H1 (cell line): Measurements from ENCODE around the gene STAT4. TPM values are rescaled to one million over a fixed set of nuclear protein-coding genes. Genes with fewer than 3 reads are reported as not detected.

Experiments
- CTCF ChIA-PET: fragments of 300-600 bp; sonication (Branson Sonifier 250); formaldehyde crosslinking; loops from one replicate; lab custom pipeline; 2021; ENCODE audit not compliant: partially characterized antibody; lab: Charles Lee
- POLR2A ChIA-PET: fragments of 300-600 bp; sonication (Branson Sonifier 250); formaldehyde crosslinking; loops from one replicate; lab custom pipeline; 2021; ENCODE audit warnings: inconsistent platforms; ENCODE audit not compliant: partially characterized antibody; lab: Charles Lee
- DNase-seq, 2 experiments: peaks; one replicate each; pipeline versions ENCODE4 v3.0.0 to v3.0.0-alpha.2; 2010 to 2022; ENCODE audit warnings: low spot score in 2 of 2, low read depth in 1 of 2, mixed read lengths in 1 of 2
- FAIRE-seq: peaks from 2 replicates; lab custom pipeline; 2011; peaks lifted over from hg19 to GRCh38; lab: Jason Lieb, UNC
- H2AFZ ChIP-seq: 2 replicates; pipeline ENCODE4 v1.8.1; 2012; ENCODE audit warnings: low read length, inconsistent platforms
- H2AK5ac ChIP-seq: 2 replicates; pipeline ENCODE4 v1.6.1; 2013; ENCODE audit warnings: low read depth, low read length
- H2BK120ac ChIP-seq: replicated peaks from 2 replicates; pipeline ENCODE3; 2013; ENCODE audit warnings: low read depth, low read length, inconsistent platforms
- H2BK12ac ChIP-seq: 2 replicates; pipeline ENCODE4 v1.6.1; 2013; ENCODE audit warnings: low read depth, low read length
- H2BK15ac ChIP-seq: 2 replicates; pipeline ENCODE4 v1.6.1; 2013; ENCODE audit warnings: low read length
- H2BK20ac ChIP-seq: 2 replicates; pipeline ENCODE4 v1.6.1; 2013; ENCODE audit warnings: low read length
- H2BK5ac ChIP-seq: 2 replicates; pipeline ENCODE4 v1.6.1; 2013; ENCODE audit warnings: low read depth, low read length
- H3K14ac ChIP-seq: 2 replicates; pipeline ENCODE4 v1.6.1; 2013; ENCODE audit warnings: inconsistent platforms; ENCODE audit not compliant: insufficient read length
- H3K18ac ChIP-seq: 2 replicates; pipeline ENCODE4 v1.6.1; 2013; ENCODE audit warnings: low read length; ENCODE audit errors: extremely low read depth
- H3K23ac ChIP-seq: 2 replicates; pipeline ENCODE4 v1.6.1; 2013; ENCODE audit warnings: inconsistent platforms; ENCODE audit not compliant: insufficient read length
- H3K23me2 ChIP-seq: 2 replicates; pipeline ENCODE4 v1.6.1; 2013; ENCODE audit warnings: low read depth, low read length
- H3K27ac ChIP-seq: 2 replicates; pipeline ENCODE4 v1.6.1; 2011; ENCODE audit warnings: low read depth, low read length, inconsistent platforms
- H3K27me3 ChIP-seq, 4 experiments: replicated peaks in 1 of 4; 1 replicate in 1 of 4; 2 replicates in 3 of 4; pipeline versions ENCODE4 v1.6.1 to v1.8.1; 2011 to 2013; ENCODE audit warnings: low read length in 3 of 4, mild to moderate bottlenecking in 3 of 4, inconsistent platforms in 2 of 4, mixed read lengths in 2 of 4, moderate library complexity in 1 of 4; ENCODE audit not compliant: control insufficient read depth in 3 of 4, insufficient read depth in 3 of 4; ENCODE audit errors: extremely low read depth in 1 of 4
- H3K36me3 ChIP-seq, 4 experiments: 2 replicates each; pipeline versions ENCODE4 v1.6.1 to v1.8.1; 2011 to 2013; ENCODE audit warnings: mild to moderate bottlenecking in 4 of 4, low read length in 3 of 4, moderate library complexity in 2 of 4, control low read depth in 1 of 4, inconsistent platforms in 1 of 4; ENCODE audit not compliant: insufficient read depth in 4 of 4, control insufficient read depth in 2 of 4
- H3K4ac ChIP-seq: replicated peaks from 2 replicates; pipeline ENCODE3; 2013; ENCODE audit warnings: low read length, low read depth, mixed read lengths, inconsistent platforms; ENCODE audit not compliant: insufficient read length
- H3K4me1 ChIP-seq, 4 experiments: replicated peaks in 1 of 4; 1 replicate in 1 of 4; 2 replicates in 3 of 4; pipeline versions ENCODE4 v1.6.1 to v1.8.1; 2011 to 2013; ENCODE audit warnings: low read length in 3 of 4, inconsistent platforms in 2 of 4, mixed read lengths in 1 of 4; ENCODE audit not compliant: insufficient read depth in 4 of 4, control insufficient read depth in 3 of 4
- H3K4me2 ChIP-seq, 2 experiments: 2 replicates each; pipeline versions ENCODE4 v1.6.1 to v1.8.1; 2011 to 2013; ENCODE audit warnings: low read depth in 2 of 2, low read length in 2 of 2, control low read depth in 1 of 2, inconsistent platforms in 1 of 2, mild to moderate bottlenecking in 1 of 2; ENCODE audit not compliant: insufficient read depth in 1 of 2
- H3K4me3 ChIP-seq, 4 experiments: fragments of 200-600, 300-600 bp in 1 of 4; sonication (generic), shearing (Covaris generic), sonication (Bioruptor Twin) in 1 of 4; 2 replicates each; pipeline versions ENCODE4 v1.5.1 to v1.8.1; 2011 to 2016; ENCODE audit warnings: low read length in 4 of 4, low read depth in 3 of 4, control low read depth in 2 of 4, inconsistent platforms in 2 of 4, mild to moderate bottlenecking in 2 of 4, mixed read lengths in 1 of 4, moderate library complexity in 1 of 4; ENCODE audit not compliant: insufficient read depth in 2 of 4; ENCODE audit errors: extremely low read depth in 1 of 4
- H3K56ac ChIP-seq: replicated peaks from 2 replicates; pipeline ENCODE3; 2013; ENCODE audit warnings: low read depth, mild to moderate bottlenecking, mixed read lengths, low read length, inconsistent platforms; ENCODE audit not compliant: insufficient read length
- H3K79me1 ChIP-seq: 2 replicates; pipeline ENCODE4 v1.6.1; 2013; ENCODE audit warnings: low read depth, low read length, control low read depth
- H3K79me2 ChIP-seq, 2 experiments: 2 replicates each; pipeline versions ENCODE4 v1.6.1 to v1.8.1; 2012 to 2013; ENCODE audit warnings: low read length in 2 of 2, mild to moderate bottlenecking in 2 of 2, inconsistent platforms in 1 of 2; ENCODE audit not compliant: insufficient read depth in 2 of 2, control insufficient read depth in 1 of 2
- H3K9ac ChIP-seq, 4 experiments: replicated peaks in 1 of 4; 1 replicate in 1 of 4; 2 replicates in 3 of 4; pipeline versions ENCODE4 v1.6.1 to v1.8.1; 2011 to 2013; ENCODE audit warnings: low read depth in 3 of 4, low read length in 3 of 4, control low read depth in 2 of 4, mild to moderate bottlenecking in 2 of 4, moderate library complexity in 2 of 4, inconsistent platforms in 1 of 4; ENCODE audit errors: extremely low read depth in 1 of 4
- H3K9me3 ChIP-seq, 2 experiments: 2 replicates each; pipeline versions ENCODE4 v1.6.1 to v1.8.1; 2012 to 2013; ENCODE audit warnings: mild to moderate bottlenecking in 2 of 2, moderate library complexity in 2 of 2, control low read depth in 1 of 2, inconsistent platforms in 1 of 2, low read depth in 1 of 2, low read length in 1 of 2, mixed read lengths in 1 of 2; ENCODE audit not compliant: insufficient read depth in 2 of 2
- H4K20me1 ChIP-seq, 2 experiments: replicated peaks in 1 of 2; 2 replicates each; pipeline versions ENCODE3 to v1.8.1; 2011 to 2013; ENCODE audit warnings: inconsistent platforms in 2 of 2, low read length in 2 of 2, mild to moderate bottlenecking in 1 of 2; ENCODE audit not compliant: insufficient read depth in 2 of 2, control insufficient read depth in 1 of 2
- H4K5ac ChIP-seq: 2 replicates; pipeline ENCODE4 v1.6.1; 2013; ENCODE audit warnings: low read length, low read depth, mixed read lengths, inconsistent platforms; ENCODE audit not compliant: insufficient read length
- H4K8ac ChIP-seq: 2 replicates; pipeline ENCODE4 v1.8.0; 2013; ENCODE audit warnings: mild to moderate bottlenecking, moderate library complexity, low read length, inconsistent platforms; ENCODE audit not compliant: insufficient read depth; ENCODE audit errors: extremely low read depth
- H4K91ac ChIP-seq: replicated peaks from 2 replicates; pipeline ENCODE3; 2013; ENCODE audit warnings: low read length, mixed read lengths, inconsistent platforms; ENCODE audit not compliant: insufficient read length
- MAX ChIP-seq: IDR thresholded peaks from 2 replicates; pipeline ENCODE4 v1.6.1; 2012; ENCODE audit warnings: inconsistent platforms
- POLR2A ChIP-seq, 2 experiments: IDR thresholded peaks; 1 replicate in 1 of 2; 2 replicates in 1 of 2; pipeline ENCODE4 v1.6.1; 2011; ENCODE audit warnings: low read depth in 2 of 2, low read length in 2 of 2, mild to moderate bottlenecking in 2 of 2; ENCODE audit errors: control extremely low read depth in 1 of 2
- WGBS, 2 experiments: shearing (Covaris generic) in 1 of 2; methylation state at CpG; one replicate each; pipeline versions ENCODE4 v1.1.6 to v1.1.7; 2013 to 2015; ENCODE audit warnings: low lambda C conversion rate in 2 of 2, mixed read lengths in 2 of 2, inconsistent platforms in 1 of 2, low coverage in 1 of 2, missing lambda C conversion rate in 1 of 2; ENCODE audit not compliant: insufficient replicate concordance in 2 of 2, insufficient coverage in 1 of 2, insufficient read length in 1 of 2; ENCODE audit errors: extremely low coverage in 1 of 2, missing lambda C conversion rate in 1 of 2; 5-methylcytosine and 5-hydroxymethylcytosine counted together
- polyA plus RNA-seq, 7 experiments: library from polyadenylated mRNA; depleted of rRNA in 3 of 7; stranded (reverse) in 5 of 7; unstranded in 2 of 7; fragments of >200 nt in 5 of 7; fragments of 200-250 nt in 2 of 7; gene quantifications; 1 replicate in 5 of 7; 2 replicates in 1 of 7; 4 replicates in 1 of 7; pipeline versions ENCODE4 v1.2.1 to v1.2.3, GENCODE V29; 2011 to 2013; ENCODE audit warnings: missing spikeins in 2 of 7, mixed read lengths in 2 of 7
- total RNA-seq: library from RNA; stranded (reverse); fragmentation: NEBNext Ultra II Directional; extraction: Animal tissue kit (Norgen Biotek cat#: 25700); gene quantifications from 2 replicates; pipeline ENCODE4 v1.2.1, GENCODE V29; 2021

Gene STAT4
- total and polyA plus RNA-seq, 2 of the 8 experiments (the other 6 are each of a cell fraction or from before 2014, with no cell fraction given), result 0.36 to 0.63 TPM

GRCh38 chr2:191020742-191021381, 129.9 kb downstream of the STAT4 start:
- Histone ChIP-seq H3K4me3 (peak overlapping the region; percentile 71 to 87 (median 76)), H3K9ac (peak overlapping the region; percentile 76 to 93 (median 80)), H4K8ac (peak overlapping the region; percentile 94; the same call in 1 of the 2 replicates), H2BK120ac (no peak overlapping the region), H3K4ac (peak overlapping the region; percentile 41), H4K5ac (peak overlapping the region; percentile 57), H2BK15ac (peak overlapping the region; percentile 61; the same call in 1 of the 2 replicates), H3K4me1 (peaks cover 0 to 8% (median 3%) of the 10 kb centered on the region in 4 experiments; a peak in 2 of 7 replicates), H3K79me1 (no peaks in the 10 kb centered on the region), H2AFZ (peak overlapping the region; percentile 95), H2AK5ac (peak overlapping the region; percentile 5), H3K4me2 (peak overlapping the region; percentile 95 to 96), H3K18ac (peak overlapping the region; percentile 94), H4K91ac (peak overlapping the region; percentile 2), H3K79me2 (no peaks in the 10 kb centered on the region), H3K27me3 (peaks cover 0 to 2% (median 0%) of the 10 kb centered on the region in 4 experiments; a peak in 2 of 7 replicates), H3K36me3 (no peaks in the 10 kb centered on the region), H2BK12ac (peak overlapping the region; percentile 82), H3K27ac (peak overlapping the region; percentile 83; the same call in 1 of the 2 replicates), H2BK5ac (peak overlapping the region; percentile 88), H3K9me3 (no peaks in the 10 kb centered on the region), H2BK20ac (no peak overlapping the region), H3K56ac (peak overlapping the region; percentile 77), H3K14ac (peak overlapping the region; percentile 1), H4K20me1 (no peaks in the 10 kb centered on the region), H3K23ac (no peak overlapping the region), H3K23me2 (peaks cover 4% of the 10 kb centered on the region)
- 50% methylated on average over 14 of the region's 14 CpGs; no CpG with 5 or more reads in 1 of the 2 experiments for WGBS, 2 experiments
- ChIA-PET POLR2A (interaction anchor here (0.6 to 1.7 kb wide), 3 partner anchors 9 to 404 kb away, joined by 3 to 6 read pairs (median 5); no protein-coding TSS in a partner anchor), CTCF (interaction anchor here (1.1 to 1.9 kb wide), 3 partner anchors 9 to 22 kb away, joined by 3 to 6 read pairs (median 5); no protein-coding TSS in a partner anchor)
- TF ChIP-seq MAX (no peak), POLR2A (IDR thresholded peaks at IDR 0.05; ENCODE audit: control extremely low read depth in 1 of 2, low read depth in 2 of 2, low read length in 2 of 2) (peak in 1 of 2 experiments; percentile 39; a peak in 1 of 3 replicates)
- DNase-seq (no peak), FAIRE-seq (no peak)
